Peyer's patch (tissue), 4 donors: ENCODE results near the gene SPATA6.

Source experiments
- CTCF ChIP-seq, 6 experiments: fragments of 450-650 bp in 4 of 6; fragments of 200-600 bp in 2 of 6; sonication (generic) in 1 of 6; IDR thresholded peaks; one replicate each; pipeline ENCODE4 v1.5.1; 2017 to 2019; ENCODE audit warnings: antibody characterized with exemption in 6 of 6, mild to moderate bottlenecking in 3 of 6, moderate library complexity in 1 of 6
- POLR2A ChIP-seq, 2 donors: fragments of 450-650 bp; IDR thresholded peaks; one replicate each; pipeline ENCODE4 v1.5.1; 2017; ENCODE audit warnings: antibody characterized with exemption in 2 of 2, mild to moderate bottlenecking in 2 of 2, moderate library complexity in 2 of 2

GRCh38 chr1:48258106-48258505, 213.9 kb downstream of the SPATA6 start:
- TF ChIP-seq CTCF (IDR thresholded peaks at IDR 0.05) = no peak
- no peak for TF ChIP-seq POLR2A (IDR thresholded peaks at IDR 0.05)
